GM18909 (cell line): Measurements from ENCODE around the gene ATF4.

Experiments used
- ATAC-seq: cut with Tn5 transposase; IDR thresholded peaks from one replicate; pipeline ENCODE4 v1.9.1; 2021; ENCODE audit warnings: mild to moderate bottlenecking; ENCODE audit not compliant: unreplicated experiment, poor library complexity

ATF4 gene

DNA sequence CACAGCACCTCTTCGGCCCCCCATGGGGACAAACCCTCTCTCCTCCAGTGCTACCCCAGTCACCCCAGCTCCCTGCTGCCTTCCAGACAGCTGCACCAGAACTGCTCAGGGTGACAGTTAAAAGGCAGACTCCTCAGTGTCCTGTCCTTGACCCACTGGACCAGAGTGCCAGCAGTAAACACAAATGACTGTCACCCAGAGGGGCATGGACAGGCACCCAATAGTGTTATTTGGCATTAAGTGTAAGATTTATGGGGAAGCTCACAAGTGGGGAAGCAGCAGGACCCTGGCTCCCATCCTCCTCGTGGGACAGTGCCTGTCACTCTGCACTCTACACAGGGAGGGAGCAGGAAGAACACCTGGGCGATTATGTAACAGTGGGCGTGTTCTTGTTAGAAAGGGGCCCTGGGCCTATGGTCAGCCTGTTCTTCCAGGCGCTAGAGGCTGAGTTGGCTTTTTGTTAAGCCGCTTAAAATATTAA lies 7.2 kb downstream of the ATF4 start:
- no peak for ATAC-seq

DNA sequence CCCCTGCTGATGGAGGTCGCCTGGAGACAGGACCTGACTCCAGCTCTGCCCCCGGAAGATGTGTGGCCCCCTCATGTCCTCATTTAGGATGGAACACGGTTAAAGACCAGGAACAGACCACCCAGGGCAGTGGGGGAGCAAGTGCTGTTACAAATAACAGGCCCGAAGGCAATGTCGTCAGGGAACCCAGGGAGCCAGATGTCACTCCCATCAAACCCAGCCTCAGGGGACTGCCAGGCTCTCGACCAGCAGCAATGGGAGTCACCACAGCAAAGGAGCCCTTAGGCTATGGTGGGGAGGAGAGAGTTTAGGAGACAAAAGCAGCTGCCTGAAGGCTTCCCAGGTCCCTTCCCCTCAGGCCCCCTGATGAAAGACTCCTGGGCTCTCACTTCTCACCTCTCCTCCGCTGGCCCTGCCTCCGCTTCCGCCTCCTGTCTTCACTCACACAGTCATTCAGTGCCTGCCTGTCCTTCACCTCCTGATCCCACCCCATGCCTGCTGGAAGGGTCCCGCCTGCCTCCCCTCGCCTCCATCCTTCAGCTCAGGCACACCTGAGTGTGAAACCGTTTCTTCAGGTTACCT lies 7.8 kb downstream of the ATF4 start:
- no peak for ATAC-seq

DNA sequence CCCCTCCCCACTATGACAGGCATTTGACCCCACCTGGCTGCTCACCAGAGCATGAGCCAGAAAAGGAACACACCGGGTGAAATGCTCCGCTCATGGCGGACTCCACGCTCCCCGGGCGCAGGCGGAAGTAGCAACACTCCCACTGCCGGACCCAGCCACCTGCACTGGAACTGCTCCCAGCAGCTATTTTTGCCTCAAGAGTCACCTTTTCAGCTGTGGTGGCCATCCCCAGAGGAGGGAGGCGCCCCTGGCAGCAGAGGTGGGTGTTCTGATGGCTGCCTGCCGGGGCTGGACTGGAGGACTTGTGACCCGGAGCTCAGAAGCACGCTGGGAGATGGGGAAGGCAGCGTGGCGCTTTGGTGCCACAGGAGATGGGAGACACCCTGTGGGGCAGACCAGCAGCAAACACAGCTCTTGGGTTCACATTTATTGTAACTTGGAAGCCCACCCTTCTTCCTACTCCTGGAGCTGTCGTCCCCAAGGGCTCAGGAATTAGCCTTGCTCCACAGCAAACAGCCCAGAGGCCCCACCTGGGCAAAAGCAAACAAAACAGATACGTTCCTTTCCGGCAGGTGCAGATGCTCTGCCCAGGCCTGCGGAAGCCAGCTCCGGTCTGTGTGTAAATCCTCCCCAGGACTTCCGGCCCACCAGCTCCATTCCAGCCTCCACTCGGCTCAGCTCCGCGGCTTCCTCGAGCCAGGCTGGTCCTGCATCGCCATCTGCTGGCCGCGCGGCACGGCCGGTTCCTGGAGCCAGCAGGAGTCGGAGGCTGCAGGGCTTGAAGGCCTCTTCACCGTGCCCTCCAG lies 8.5 kb downstream of the ATF4 start:
- ATAC-seq: no peak

DNA sequence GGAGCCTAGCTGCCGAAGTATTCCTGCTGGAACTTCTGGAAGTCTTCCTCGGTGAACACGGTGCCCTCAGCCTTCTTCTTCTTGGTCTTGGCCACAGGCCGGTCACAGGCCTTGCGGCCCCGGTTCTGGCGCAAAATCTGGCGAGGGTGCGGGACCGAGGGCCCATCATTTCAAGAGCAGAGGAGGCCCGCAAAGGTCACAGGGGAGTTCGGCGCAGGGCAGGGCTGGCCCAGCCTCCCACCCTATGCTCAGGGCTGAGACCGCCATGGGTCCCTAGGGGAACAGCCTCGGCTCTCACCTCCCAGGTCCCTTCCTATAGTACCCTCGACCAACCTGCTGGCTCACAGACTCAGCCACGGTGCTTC lies 9.1 kb downstream of the ATF4 start:
- ATAC-seq: no peak

DNA sequence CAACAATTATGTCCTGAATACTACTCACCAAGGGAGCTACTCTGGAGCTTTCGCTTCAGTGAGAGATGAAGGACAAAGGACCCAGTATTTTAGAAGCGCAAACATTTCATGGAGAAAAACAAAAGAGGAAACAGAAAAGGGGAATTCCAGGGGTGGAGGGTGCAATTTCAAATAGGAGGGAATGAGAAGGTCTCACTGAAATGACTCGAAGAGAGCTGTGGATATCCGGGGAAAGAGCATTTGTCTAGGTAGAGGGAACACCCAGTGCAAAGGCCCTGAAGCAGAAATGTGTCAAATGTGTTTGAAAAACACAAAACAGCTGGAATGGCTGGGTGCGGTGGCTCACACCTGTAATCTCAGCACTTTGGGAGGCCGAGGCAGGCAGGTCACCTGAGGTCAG lies 9.8 kb downstream of the ATF4 start:
- no peak for ATAC-seq

DNA sequence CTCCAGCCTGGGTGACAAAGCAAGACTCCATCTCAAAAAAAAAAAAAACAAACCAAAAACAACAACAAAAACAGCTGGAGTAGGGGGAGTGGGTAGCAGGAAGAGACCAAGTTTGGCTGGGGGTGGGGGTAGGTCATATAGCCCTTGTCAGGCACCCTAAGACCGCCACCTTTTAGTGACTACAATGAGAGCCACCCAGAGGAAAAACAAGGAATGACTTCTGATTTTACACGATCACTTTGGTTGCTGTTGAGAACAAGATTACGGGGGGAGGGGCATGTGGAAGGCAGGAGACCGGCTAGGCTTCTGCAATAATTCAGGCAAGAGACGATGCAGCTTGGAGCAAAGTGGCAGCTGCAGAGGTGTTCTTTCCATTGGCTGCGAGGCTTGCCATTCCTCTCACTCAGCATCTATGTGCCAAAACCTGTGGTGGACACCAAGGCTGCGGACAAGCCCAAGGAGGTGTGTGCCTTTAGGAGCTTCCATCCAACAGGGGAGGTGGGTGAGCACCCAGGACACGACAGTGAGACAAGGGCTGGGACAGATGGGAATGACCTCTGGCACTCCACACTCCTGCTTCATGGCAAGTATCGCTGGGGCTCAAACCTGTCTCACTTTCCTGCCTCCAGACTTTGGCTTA lies 10.4 kb downstream of the ATF4 start:
- no peak for ATAC-seq

DNA sequence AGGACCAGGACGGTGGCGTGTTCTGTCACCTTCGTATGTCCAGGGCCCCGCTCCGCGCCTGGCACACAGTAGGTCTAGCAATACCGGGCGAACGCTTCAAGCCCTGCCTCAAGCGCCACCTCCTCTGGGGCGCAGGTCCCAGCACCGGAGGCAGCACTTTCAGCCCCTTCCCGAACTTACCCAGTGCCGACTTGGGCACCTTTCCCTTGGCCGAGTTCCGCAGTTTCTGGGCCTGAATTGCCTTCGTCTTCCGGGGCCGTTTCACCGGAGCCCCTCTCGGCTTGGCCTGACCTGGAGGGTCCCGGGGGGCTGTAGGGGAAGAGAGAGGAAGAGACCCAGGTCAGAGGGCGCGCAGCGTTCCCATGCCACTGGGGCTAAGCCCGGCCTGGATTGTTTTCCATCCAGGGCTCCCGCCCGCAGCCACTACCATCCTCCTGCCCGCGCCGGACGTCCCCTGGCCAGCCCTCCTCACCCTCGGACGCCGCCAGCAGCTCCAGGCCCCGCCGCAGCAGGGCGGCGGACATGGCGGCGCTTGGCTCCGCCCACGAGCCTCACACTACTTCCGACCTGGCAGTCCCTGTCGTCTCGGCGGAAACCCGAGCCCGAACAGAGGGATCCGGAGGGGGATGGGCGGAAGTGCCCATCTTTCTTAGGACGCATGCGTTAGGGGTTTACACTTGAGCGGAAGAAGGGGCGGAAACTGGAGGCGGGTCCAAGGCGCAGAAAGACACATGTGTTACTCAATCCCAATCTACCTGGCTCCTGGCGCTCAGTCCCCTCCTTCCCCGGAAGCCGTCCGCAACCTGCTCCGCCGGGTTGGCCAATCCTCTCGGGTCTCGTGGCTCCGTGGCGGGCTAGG lies 12.1 kb downstream of the ATF4 start, which contains the start of gene RPS19BP1:
Gene RPS19BP1, minus strand, starts transcription at position 534 of the 859 bp plus-strand sequence. Its CDS starts 10 bp downstream, at position 524.
- ATAC-seq: peak; percentile 82

DNA sequence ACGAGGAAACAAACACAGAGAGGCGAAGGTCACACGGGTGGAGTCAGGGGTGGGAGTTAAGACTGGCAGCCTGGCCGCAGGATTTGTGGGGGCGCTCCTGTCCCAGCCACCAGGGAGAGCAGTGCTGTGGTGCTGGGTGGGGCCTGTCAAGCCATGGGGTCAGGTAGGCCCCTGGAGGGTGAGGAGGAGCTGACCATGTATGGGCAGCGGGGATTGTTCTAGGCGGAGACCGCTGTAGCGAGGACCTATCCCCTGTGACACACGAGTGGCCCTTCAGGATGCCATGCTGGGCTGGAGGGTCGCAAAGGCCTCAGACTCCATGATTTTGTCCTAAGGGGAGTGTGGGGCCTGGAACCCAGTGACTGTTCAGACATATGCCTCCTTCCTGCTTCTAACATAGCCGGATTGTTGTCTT lies 13.7 kb downstream of the ATF4 start:
- ATAC-seq: no peak

DNA sequence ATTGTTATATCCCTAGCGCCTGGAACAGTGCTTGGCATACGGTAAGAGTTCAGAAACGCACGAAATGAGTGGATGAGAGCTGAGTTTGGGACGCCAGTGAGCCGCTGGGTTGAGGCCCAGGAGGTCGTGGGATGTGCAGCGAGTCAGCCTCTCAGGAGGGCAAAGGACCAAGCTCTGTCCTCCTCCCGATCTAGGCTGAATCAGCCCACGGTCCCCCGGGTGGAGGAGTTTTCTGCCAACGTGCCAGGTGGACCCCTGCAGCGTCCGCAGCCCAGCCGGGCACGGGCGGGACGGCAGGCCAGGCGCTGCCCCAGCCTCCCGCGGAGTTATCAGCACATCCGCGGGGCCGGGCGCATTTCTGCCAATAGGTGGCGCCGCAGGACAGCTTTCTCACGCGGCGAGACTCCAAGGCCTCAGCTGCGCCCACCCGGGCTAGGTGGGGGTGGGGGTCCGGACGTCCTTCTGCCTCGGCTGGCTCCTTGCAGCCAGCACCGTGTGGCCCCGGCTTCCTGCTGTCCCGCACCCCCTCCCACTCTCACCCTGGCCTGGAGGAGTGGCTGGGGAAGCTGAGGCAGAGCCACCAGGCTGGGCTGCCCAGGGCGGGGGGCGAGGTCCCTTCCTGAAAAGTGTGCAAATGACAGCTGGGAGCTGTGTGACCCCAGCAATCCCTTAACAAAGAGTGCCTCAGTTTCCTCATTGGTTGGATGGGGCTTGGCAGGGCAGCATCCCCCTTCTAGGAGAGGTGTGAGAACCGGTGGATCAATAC lies 14.4 kb downstream of the ATF4 start:
- ATAC-seq: no peak

DNA sequence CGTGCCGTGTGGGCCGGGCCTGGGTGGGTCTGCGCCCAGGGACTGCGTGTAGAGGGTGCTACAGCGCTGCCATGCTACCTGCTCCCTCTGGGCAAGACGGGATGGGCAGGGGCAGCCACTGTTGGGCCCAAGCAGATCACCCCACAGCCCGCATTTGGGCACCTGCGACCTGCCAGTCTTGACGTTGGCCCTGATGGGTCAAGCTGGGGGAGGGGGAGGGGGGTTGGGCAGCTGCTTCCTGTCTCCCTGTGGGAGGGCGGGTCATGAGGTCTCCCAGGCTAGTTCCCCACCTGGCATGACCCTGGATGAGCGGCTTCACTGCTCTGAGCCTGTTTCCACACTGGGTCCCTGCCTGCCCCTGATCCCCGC lies 15.0 kb downstream of the ATF4 start:
- ATAC-seq: no peak

DNA sequence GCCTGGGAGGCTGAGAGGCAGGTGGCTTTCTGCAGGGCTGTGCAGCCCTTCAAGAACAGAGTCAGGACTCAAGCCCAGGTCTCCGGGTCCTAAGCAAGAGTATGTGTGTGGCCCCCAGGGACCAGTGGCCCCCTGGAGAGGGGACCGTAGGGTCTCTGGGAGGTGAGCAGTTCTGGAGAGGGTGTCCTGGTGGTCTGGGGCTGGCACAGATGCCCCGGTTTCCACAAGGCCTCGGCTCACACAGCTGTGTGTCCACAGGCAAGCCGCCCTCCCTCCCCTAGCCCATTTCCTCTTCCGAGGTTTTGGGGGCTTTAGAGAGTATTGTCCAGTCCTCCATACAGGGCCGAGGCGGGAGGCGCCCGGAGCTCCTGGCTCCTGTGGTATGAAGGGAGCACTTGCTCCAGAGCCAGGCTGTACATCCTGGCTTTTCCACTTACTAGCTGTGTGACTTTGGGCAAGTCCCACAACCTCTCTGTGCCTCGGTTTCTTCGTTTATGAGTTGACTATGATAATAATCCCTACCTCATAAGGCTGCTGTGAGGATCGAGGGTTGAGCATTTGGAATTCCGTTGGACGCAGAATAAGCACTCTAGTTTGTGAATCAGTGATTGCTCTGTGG lies 15.6 kb downstream of the ATF4 start:
- no peak for ATAC-seq

DNA sequence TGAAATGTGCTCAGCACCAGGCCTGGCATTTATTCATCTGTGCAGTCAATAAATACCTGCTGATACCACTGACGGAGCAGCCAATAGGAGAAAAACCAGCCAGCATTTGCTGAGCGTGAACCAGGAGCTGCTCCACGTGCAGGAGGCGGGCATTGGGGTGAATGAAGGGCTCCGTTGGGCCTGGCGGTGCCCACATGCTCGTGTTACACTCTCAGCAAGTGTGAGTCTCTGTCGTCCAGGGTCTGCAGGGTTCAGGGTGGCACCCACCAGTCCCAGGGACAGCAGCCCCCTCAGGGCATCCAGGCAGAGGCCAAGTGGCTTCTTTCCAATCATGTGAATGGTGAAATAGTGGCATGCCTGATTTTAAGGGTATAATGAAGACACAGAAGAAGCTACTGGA lies 16.3 kb downstream of the ATF4 start:
- ATAC-seq: no peak

DNA sequence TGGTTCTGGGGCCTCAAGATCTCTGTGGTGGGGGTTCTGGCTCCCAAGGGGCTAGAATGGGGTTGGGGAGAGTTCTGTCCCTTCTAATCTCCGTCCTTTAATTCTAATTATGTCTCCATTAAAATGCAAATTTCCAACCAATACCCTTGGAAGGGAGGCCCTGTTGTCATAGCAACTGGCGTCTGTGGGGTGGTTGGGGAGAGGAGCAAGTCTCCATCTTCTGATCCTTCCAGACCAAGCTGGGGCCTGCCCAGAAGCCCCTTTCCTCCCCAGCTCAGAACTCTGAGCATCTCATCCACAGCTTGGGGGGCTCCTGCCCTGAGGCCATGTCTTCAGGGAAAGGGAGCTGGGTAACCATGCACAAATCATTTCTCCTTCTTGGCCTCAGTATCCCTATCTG lies 17.6 kb downstream of the ATF4 start:
- ATAC-seq: no peak

DNA sequence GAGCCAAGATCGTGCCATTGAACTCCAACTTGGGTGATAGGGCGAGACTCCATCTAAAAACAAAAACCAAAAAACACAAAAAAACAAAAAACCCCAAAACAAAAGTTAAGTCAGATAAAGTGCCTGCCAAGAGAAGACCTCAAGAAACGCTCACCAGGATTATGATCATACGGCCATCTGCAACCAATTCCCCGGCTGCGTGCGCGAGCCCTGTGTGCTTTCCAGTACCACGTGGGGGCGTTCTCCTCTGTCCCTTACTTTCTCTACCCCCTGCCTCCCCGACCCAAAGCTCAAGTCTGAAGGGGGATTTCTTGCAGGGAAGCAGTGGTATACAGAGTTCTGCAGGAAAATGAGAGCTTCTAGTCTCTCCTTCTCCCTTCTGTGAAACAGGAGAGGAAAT lies 22.7 kb downstream of the ATF4 start:
- no peak for ATAC-seq

DNA sequence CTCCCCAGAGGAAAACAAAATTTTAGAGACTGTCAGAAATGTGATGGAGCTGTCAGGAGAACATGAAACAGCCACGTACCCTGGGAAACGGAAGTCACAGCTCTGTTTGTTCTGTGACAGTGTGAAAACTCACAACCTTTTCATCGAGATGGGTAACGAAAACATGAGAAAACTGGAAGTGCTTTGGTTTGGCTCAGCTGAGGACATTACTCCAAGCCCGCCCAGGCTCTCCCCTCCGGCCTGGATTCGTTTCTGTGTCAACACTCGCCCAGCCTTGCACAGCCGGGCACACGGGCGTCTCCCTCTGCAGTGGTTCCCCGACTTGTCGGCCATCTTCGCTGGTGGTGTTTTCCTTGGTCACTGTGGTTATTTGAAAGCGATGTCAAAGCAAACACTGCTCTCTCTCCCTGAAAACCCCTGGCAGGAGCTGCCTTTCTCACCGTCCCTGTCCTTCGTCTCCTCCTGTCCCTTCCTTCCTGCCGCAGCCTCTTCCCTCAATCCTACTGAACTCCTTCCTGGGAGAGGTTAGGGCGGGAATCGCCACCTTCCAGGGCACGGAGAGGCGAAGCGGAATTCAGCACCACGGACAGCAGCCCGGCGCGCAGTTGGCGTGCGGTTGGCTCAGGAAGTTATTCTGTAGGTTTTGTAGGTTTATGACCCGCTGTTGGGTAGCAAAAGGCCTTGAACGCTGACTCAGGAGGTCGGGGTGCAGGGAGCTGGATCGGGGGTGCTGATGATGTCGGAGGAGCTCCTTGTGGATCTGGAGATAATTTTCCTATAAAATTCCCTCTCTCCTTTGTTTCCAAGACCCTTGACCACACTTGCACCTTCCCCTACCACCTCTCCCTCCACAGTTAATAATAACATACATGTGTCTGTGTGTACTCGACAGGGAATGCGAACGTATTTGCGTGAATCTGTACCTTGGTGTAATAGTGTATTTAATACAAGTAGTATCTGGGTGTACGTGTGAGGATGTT lies 25.3 kb downstream of the ATF4 start:
- no peak for ATAC-seq

DNA sequence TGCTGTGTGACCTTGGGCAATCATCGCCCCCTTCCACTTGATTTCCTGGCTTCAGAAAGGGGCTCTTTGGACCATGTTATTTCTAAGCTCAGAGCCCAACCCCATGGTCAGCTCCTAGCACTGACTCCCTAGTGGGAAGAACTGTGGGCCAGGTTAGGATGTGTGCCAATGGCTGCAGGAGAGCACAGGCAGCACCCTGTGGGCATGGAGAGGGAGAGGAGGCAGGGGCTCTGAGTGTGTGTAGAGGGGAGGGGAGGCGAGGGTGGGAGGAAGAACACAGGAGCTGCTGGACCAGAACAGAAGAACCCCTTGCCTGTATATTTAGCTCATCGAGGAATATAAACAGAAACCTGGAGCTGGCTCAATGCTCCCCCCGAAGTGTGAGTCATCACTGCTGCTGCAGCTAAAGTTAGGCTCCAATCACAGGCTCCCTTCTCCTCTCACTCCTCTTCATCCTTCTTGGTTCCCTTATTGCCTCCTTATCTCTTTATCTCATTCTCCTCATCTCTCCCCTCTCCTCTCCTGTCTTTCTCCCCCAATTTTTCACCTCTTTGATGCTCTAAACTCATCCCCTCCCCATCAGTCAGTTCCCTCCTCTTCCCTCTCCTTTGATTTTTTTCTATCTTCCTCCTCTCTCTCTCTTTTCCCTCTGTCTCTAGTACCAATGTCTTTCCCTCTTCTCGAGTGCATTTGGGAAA lies 26.7 kb downstream of the ATF4 start:
- no peak for ATAC-seq

DNA sequence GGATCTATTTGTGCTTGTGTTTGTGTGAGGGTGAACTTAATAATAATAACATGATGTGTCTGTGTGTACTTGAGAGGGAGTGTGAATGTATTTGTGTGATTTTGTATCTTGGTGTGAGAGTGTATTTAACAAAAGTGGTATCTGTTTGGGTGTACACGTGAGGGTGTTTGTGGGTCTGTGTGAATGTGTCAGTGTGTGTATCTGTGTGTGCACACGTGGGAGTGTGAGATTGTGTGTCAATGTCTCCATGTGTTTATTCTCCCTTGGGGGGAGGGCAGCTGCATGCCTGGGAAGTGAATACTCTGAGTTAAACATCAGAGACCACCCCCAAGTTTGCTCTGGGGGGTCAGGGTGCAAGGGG lies 27.2 kb downstream of the ATF4 start:
- ATAC-seq: no peak

DNA sequence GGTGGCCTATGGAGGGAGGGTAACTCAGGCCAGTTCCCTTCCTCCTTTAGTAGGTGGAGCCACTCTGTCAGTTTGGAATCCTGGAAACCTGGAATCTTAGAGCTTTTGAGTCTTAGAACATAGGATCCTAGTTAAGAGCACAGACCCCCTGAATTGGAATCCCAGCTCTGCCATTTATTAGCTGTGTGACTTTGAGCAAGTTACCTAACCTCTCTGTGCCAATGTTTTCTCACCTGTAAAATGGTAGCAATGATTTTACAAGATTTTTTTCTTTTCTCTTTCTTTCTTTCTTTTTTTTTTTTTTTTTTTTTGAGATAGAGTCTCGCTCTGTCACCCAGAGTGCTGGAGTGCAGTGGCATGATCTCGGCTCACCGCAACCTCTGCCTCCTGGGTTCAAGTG lies 33.1 kb downstream of the ATF4 start:
- ATAC-seq: no peak
